ENCODE results near the gene NELL1.

DNA sequence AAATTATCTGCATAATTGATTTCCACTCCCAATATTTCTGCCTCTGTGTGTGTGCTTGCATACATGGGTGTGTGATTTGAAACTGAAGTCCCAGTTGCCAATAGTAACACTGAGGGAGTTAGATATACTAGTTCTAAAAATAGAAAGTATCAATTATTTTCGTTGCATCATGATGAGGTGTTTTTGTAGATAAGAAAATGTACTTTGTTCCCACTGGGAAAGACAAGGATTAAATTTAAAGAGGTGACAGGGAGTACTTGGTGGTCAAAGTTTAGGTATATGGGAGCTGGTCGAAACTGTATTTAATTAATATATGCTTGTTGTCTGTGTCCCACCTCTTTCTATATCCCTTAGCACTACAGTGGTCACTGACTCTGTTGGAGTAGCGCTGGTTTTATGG, 444.5 kb downstream of the NELL1 start:
- TF ChIP-seq POLR2AphosphoS5 (IDR thresholded peaks at IDR 0.05; ENCODE audit: borderline replicate concordance, low read depth, low read length): no peak
- no peak for TF ChIP-seq EZH2 (IDR thresholded peaks at IDR 0.05)
- TF ChIP-seq FOXP2 (optimal IDR thresholded peaks at IDR 0.05; ENCODE audit: control extremely low read depth, extremely low read length, insufficient read depth): no peak

Data from SK-N-MC (cell line).